GM19463 (cell line): ENCODE data around the gene CD151.

Source experiments
- ATAC-seq: cut with Tn5 transposase; IDR thresholded peaks from one replicate; pipeline ENCODE4 v1.9.1; 2021; ENCODE audit warnings: mild to moderate bottlenecking, moderate library complexity; ENCODE audit not compliant: unreplicated experiment

The CD151 gene

GRCh38 chr11:855330-855674 lies 22.6 kb downstream of the CD151 start:
- ATAC-seq, result no peak

- ATAC-seq, result no peak
These were observed 23.0 kb downstream of the CD151 start for GRCh38 chr11:855796-856195.

- no peak for ATAC-seq
These were observed 23.6 kb downstream of the CD151 start for GRCh38 chr11:856397-856796.

GRCh38 chr11:858053-858761 lies 25.5 kb downstream of the CD151 start:
- ATAC-seq, result no peak

DNA sequence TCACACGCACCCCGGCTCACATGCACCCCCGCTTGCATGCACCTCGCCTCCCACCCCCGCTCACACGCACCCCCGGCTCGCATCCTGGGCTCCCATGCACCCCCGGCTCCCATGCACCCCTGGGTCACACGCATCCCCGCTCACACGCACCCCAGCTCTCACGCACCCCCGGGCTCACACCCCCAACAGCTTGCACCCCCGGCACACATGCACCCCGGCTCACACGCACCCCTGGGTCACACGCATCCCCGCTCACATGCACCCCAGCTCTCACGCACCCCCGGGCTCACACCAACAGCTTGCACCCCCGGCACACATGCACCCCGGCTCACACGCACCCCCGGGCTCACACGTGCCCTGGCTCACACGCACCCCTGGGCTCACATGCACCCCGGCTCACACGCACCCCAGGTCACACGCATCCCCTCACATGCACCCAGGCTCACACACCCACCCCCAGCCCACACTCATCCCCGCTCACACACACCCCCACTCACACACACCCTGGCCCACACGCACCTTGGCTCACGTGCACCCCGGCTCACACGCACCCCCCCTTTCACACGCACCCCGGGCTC lies 26.1 kb downstream of the CD151 start:
- no peak for ATAC-seq

DNA sequence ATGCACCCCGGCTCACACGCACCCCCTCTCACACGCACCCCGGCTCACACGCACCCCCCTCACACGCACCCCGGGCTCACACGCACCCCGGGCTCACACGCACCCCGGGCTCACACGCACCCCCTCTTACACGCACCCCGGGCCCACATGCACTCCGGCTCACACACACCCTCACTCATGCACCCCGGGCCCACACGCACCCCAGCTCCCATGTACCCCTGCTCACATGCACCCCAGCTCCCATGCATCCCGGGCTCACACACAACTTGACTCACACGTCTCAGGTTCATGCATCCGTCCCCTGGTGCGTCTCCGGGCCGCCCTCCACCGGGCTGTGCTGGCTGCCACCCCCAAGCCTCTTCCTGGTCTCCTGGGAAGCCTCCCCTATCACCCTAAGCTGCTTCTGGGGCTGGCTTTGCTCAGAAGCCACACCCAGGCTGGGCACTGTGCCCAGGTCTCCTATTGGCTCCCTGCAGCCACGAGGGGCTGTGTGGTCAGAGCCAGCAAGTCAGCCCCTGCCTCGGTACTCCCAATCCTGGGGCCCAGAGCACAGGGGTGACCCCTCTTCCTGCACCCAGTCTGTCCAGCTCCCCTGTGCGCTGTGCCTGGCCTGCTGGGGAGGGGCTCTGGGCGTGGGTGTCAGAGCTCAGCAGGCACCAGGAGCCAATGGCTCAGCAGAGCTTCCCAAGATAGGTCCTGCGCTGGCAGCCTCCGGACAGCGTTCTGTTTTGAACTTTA lies 26.8 kb downstream of the CD151 start:
- no peak for ATAC-seq

DNA sequence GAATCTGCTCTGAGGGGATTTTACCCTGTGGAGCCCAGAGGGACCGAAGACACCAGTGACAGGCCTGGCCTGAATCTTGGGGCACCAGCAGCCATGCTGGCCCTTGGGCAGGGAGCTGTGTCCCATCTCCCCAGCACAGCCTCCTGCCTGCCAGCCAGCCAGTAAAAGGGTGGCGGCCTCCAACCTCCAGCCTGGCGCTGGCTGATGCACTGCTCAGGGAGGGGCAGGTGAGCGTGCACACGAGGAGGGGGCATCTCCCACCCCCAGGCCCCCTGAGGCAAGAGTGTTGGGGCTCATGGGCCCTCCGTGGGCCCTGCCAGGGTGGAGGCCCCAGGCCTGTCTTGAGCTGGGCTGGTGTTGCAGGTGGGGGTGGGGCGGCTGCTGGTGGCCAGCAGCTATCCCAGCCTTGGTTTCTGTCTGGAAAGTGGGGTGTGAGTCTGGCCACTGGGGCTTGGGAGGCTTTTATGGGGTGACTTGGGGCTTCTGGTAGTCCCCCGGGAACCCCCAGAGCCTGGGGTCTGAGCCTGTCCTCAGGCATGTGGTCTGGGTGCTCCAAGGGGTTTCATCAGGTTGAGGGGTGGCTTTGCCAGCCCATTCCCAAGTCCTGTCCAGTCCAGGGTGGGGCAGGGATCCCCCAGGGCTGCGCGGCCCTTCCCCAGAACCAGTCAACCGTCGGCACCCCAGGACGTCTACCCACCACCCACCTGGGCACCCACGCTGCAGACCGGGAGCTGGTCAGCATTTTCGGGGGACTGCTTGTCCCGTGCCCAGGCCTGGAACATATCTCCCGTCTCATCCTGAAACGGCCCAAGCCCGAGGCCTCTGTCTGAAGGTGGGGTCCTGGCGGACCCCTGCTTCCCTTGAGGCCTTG lies 27.7 kb downstream of the CD151 start:
- no peak for ATAC-seq

DNA sequence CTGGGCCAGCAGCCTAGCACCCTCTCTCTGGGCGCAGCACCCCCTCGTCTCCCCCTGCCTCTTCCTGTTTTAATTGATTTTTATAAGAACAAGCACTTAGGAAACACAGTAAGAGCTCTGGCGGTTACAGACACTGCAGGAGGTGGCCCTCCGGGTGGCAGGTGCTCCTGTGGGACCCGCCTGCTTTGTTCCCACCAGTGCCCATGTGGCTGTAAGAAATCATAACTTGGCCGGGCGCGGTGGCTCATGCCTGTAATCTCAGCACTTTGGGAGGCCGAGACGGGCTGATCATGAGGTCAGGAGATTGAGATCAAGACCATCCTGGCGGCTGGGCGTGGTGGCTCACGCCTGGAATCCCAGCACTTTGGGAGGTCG lies 28.3 kb downstream of the CD151 start:
- ATAC-seq, result no peak

DNA sequence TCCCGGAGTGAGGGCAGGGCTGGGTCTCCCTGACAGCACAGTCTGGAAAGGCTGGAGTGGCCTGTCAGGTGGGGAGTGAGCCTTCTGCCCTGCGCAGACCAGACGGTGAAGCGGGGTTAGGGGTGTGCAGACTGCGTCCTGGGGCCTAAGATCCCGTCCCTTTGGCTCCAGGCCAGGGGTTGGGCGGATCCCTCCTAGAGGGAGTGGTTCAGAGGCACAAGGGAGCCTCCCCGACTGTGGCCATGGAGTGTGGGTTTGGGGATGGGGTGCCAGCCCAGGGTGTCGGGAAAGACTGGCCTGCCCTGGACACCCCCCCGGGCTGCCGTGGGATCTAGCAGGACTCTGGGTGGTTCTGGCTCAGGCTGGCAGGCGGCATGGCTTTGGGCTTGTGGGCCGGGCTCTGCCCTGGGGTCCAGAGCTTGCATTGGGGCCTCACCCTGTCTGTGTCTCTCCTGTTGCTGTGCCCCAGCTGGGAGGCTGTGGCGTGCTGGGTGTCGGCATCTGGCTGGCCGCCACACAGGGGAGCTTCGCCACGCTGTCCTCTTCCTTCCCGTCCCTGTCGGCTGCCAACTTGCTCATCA lies 29.4 kb downstream of the CD151 start:
- no peak for ATAC-seq

DNA sequence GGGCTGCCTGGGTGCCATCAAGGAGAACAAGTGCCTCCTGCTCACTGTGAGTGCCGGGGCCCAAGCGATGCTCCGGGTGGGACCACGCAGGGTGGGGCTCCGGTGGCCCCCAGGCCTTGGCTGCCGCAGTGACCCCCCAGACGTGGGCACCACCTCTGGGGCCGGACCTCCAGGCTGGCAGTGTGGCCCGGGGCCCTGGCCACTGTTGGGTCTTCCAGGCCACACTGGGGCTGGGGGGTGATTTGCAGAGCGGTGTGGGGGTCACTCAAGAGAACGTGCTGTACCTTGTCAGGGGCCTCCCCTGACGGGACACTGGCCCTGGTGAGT lies 29.9 kb downstream of the CD151 start:
- no peak for ATAC-seq

GRCh38 chr11:863023-863909 lies 30.5 kb downstream of the CD151 start:
- ATAC-seq, result no peak

- ATAC-seq, result no peak
These were observed 31.4 kb downstream of the CD151 start for GRCh38 chr11:863910-864827.

GRCh38 chr11:864898-865297 lies 32.1 kb downstream of the CD151 start:
- ATAC-seq, result no peak

DNA sequence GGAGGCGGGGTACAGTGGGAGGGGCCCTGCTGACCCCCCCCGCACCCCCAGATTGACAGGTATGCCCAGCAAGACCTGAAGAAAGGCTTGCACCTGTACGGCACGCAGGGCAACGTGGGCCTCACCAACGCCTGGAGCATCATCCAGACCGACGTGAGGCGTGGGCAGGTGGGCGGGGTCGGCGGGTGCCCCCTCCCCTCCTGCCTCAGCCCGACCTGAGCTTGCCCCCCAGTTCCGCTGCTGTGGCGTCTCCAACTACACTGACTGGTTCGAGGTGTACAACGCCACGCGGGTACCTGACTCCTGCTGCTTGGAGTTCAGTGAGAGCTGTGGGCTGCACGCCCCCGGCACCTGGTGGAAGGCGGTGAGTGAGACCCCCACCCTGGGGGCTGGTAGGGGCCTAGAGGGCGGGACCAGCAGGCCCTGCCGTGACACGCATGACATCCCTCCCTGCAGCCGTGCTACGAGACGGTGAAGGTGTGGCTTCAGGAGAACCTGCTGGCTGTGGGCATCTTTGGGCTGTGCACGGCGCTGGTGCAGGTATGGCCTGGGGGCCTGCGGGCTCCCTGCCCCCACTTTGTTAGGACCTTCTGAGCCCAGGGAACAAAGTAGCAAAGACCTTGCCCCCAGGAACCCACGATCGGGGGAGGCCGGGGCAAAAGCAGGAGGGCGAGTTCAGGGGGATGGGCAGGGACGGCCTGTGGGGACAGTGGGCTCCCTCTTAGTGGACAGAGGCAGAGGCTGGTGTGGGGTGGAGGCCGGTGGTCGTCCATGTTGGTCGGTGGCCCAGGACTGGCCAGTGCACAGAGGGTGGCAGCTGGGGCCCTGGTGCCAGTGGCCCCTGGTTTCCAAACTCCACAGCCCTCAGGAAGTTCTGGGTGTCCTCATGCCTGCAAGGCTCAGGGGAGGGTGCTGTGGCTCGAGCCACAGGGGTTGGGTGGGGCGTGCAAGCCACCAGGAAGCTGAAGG lies 33.0 kb downstream of the CD151 start:
- ATAC-seq, result no peak

DNA sequence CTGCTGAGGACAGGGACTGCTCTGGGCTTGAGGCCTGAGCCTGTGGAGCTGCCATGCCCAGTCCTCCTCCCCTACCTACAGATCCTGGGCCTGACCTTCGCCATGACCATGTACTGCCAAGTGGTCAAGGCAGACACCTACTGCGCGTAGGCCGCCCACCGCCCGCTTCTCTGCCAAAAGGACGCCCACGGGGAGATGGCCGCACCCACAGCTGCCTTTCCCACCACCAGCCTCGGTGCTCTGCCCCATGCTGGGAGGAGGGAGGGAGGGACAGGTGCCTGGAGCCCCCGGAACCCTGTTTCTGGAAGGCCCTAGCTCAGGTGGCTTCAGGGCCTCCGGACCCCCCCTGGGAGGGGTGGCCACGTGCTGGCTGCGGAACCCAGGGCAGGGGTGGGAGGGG lies 33.7 kb downstream of the CD151 start:
- no peak for ATAC-seq

GRCh38 chr11:867856-868358 lies 35.2 kb downstream of the CD151 start:
- ATAC-seq, result no peak

GRCh38 chr11:868394-868793 lies 35.6 kb downstream of the CD151 start:
- ATAC-seq, result no peak

DNA sequence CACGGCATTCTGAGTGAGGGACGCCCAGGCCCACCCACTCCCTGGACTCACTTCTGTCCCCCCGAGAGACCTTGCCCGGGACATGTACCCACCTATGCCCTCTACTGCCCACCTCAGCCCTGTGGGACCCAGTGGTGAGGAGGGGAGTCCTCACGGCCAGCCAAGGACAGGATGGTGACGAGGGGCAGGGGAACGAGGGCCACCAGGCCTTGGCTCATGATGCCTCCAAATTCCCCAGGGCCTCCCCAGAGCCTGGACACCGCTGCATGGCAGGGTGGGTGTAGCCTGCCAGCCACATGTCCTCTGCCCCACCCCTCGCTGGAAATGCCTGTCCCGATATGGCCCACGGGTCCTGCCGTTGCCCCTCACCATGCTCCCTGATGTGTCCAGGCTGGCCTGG lies 36.0 kb downstream of the CD151 start:
- ATAC-seq, result no peak
